NCI-H526 (cell line): Measurements from ENCODE around the gene FAM3D.
"Not testable (repeated sequence)": the region's sequence is repeated elsewhere in the genome, so short reads cannot be mapped to it uniquely, and the experiment has no call there.

ENCODE experiments used
- DNase-seq, 2 experiments: peaks; one replicate each; lab custom pipeline; 2025; lab: John Stamatoyannopoulos, UW

The FAM3D gene

DNA sequence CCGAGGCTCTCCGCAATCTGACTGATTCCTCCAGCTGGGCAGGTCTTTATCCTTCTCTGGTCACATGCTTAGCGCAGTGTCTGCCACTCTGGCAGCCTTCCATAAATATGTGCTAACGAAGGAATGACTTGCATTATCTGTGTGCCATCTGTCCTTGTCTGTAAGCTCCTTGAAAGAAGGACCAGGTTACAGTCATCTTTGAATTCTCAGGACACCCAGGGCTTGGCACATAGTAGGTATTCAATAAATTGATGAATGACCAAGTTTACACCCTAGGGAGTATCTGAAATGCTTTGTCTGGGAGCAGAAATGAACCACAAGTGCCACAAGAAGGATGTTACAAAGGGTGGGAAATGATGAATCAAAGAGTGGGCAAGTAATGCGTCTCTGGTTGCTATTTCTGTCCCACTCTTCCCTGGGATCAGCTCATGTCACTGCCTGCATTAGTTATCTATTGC lies 16.5 kb upstream of the FAM3D start:
- no peak for DNase-seq

DNA sequence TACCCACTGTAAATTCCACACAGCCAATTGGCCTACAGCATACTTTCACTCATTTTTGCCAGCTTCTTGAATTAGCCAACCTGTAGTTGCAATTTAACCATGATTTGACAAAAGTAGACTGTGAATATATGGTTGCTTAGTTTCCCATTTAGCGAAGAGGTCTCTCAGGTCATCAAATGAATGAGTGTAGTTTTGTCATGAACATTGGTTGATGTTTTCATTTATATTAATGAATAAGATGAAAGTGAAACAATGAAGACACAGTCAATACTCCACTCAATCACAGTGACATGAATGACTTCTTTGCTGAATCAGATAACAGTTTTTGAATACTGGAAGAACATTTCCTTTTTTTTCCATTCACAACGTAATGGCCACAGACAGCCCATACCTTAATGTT lies 15.3 kb upstream of the FAM3D start:
- no peak for DNase-seq

DNA sequence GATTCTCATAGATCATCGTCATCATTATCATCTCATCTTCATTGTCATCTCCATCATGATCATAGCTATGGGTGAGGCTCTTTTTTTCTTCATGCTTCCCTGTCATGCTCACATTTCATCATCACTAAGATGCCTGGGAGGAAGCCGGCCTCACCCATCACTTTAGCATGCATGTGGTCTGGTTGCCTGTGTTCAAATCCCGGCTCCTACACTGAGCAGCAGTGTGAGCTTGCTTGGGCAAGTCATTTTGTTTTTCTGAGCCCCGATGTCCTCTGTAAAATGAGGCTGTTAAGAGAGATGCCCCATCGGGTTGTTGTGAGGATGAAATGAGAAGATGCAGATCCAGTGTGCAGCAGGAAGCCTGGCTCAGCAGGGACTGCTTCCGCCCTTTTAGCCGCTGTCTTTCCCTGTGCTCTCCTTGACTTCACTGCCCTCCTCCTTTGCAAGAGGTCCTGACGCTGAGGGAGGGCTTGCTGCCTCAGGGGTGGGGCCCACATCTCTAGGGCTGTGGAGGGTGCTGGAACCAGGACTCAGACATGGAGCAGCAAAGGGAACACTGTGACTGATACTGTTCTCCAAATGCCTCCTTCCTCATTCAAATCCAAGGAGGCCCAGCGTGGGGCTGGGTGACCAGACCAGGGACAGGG lies 14.4 kb upstream of the FAM3D start:
- no peak for DNase-seq

DNA sequence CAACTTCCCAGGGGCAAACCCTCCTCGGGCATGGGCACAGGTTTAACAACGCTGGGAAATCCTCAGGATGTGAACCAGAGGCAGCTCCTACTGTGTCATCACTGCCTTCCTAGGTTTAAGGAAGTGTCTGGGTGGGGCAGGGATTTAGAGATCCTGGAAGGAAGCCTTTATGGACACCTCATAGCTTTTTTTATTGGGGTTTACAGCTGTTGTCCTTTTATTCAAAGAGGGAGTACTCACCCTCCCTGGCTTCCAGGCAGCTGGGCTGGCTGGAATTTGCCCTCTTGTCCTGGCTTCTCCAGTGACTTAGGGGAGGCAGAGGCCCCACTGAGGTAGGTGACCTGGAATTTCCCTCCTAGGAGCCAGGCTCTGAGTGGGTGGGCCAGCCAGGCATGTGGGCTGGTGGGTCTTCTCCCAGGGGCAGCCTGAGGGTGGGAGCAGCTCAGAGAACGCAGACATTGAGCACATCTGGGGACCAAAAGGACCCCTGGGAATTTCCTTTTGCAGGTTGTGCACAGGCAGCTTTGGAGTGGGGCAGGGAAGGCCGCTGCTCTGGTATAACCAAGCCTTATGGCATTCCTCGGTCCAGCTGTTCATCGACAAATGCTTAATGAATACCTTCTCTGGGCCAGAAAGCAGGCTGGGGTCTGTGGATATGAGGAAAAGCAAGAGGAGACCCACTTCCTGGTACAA lies 13.5 kb upstream of the FAM3D start:
- DNase-seq = no peak

DNA sequence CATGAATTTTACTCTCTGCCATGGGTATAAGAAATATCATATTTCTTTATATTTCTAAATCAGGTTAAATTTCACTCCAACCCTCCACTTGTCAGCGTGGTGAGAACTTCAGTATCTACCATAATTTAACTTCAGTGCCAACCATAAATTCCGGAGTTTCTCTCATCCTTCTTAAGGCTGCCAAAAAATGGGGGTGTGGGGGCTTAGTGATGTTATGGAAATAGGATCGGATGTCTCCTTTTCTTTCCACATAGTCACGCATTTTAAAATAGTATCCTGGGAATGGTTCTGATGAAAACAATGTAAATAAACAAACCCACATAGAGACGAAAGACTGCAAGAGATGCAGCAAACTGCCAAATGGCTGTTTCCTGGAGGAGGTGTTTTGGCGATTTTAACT lies 12.9 kb upstream of the FAM3D start:
- no peak for DNase-seq

DNA sequence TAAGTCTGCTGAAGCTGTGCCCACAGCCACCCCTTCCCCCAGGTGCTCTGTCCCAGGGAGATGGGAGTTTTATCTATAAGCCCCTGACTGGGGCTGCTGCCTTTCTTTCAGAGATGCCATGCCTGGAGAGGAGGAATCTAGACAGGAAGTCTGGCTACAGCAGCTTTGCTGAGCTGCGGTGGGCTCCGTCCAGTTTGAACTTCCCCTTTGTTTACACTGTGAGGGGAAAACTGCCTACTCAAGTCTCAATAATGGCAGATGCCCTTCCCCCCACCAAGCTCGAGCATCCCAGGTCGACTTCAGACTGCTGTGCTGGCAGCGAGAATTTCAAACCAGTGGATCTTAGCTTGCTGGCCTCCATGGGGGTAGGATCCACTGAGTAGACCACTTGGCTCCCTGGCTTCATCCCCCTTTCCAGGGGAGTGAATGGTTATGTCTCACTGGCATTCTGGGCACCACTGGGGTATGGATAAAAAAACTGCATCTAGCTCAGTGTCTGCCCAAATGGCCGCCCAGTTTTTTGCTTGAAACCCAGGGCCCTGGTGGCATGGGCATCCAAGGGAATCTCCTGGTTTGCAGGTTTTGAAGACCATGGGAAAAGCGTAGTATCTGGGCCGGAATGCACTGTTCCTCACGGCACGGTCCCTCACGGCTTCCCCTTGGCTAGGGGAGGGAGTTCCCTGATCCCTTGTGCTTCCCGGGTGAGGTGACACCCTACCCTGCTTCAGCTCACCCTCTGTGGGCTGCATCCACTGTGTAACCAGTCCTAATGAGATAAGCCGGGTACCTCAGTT lies 11.8 kb upstream of the FAM3D start:
- not testable (repeated sequence) for DNase-seq

DNA sequence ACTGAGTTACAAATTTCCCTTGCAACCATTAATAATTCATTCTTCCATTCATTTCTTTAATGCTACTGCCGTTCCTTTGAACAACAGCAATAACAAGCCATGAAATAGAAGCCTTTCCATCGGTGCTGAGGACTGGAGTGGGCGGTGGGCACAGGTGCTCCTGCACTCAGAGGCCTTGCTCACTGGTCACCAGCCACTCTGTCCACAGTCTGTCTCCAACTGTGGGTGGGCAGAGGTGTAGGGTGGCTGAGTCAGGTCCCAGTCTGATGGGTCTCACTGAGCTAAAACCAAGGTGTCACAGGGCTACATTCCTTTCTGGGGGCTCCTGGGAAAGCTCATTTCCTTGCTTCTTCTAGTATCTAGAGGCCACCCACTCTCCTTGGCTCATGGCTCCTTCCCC lies 6.3 kb upstream of the FAM3D start:
- DNase-seq = no peak

DNA sequence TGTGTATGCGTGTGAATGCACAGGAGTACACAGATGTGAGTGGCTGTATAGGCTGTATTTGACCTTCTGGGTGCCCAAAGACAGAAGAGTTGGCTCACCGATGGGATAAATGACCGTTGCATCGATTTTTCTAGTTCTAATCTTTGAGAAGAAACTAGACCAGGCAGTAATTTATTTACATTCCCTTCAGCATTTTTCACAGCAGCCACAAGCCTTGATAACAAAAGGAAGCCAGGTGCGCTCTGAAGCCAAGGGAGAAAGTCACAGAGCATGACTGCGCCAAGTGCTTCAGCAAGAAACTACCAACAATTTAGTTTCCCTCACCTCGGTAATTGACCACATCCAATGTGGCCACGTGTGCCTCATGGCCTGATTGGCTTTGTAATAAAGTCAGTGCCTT lies 5.9 kb upstream of the FAM3D start:
- no peak for DNase-seq

DNA sequence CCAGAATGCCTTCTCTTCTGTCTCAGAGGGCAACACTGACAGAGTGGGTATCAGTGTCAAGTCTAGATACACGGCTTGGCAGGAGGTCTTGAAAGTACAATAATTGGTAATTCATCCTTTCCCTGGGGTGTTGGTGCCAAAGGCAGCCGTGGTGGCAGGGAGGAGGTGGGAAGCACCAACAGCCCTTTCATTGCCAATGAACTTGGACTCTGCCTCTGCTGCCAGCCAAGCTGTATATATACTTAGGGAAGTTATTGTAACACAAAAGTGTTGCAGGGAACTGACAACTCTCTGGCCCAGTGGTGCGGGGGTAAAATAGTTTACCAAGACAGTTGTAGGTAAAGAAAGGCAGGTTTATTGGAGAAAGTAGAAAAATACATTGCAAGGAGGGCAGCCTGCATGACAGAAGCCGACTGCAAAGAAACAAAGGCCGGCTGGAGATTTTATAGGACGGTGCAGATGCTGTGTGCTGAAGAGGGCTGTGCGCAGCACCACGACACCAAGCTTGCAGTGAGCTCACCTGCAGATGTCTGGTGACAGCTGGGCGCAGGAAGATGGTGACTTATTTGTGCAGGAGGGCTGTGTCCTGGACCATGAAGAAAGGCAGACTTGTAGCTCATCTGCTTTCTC lies 4.0 kb upstream of the FAM3D start:
- DNase-seq = no peak

DNA sequence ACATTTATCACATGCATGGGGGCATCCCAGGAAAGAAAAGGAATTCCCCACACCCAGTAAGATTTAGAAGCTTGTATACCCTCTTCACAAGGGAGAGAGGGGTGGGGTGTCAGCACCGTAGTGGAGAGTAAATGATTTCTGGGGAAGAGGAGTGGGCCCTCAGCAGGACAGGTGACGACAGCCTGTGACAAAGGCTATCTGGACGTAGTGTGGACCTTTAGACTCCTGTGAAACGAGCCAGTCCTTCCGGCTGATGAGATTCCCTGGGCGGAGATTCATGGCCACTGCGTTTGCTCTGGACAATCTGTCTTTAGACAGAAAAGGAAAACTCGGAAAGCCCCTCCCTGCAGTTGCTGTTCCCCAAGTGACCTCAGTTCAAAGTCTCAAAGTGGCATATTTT lies 1.7 kb upstream of the FAM3D start:
- no peak for DNase-seq

DNA sequence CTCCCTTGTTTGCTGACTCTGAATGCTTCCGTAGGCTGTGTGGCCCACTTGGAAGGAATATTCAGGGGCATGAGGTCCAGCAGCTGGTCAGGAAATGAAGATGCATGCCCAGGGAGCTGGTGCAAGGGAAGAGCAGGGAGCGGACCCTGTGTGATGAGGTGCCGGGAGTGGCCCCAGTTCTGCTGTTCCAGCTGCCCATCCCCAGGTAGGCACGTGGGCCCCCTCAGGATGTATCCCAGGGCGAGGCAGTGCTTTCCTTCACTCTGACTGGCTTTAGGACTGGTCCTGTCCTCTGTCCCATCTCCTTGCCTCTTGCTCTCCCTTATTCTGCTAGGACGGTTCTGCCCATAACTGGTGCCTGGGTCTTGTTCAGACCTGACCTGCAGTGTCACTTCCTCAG lies 1.1 kb upstream of the FAM3D start:
- DNase-seq = no peak

DNA sequence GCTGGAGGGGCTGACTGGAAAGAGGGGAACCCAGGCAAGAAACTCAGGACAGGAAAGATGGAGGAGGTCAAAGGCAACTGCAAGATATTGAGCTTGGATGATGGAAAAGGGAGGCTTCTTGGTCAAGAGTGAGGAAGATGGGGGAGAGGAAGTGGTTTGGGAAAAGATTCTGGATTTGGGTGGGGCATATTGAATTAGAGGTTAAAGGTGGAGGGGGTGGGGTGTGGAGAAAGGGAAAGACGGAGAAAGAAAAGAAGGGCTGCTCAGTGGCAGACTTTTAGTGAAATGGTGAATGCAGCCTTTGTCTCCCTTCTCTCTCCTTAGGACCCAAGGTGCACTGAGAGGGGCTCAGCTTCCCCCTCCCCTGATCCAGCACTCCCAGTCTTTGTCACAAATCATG lies 655 bp upstream of the FAM3D start:
- no peak for DNase-seq

DNA sequence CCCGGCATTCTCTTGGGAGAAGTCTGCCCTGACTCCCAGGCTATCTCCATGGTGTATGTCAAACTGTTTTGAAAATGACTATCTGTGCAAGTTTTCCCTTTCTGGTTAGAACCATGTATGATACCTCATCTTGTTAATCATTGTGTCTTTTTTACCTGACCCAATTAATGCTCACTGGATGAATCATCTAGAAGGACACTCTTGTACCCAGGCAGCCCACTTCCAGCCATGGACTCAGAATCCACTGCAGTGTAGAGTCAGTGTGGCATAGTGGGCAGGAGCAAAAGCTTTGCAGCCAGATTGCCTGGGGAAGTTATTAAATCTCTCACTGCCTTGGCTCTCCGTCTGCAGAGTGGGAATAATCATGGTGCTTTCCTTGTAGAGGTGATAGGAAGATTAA lies 1.2 kb downstream of the FAM3D start:
- DNase-seq = no peak

DNA sequence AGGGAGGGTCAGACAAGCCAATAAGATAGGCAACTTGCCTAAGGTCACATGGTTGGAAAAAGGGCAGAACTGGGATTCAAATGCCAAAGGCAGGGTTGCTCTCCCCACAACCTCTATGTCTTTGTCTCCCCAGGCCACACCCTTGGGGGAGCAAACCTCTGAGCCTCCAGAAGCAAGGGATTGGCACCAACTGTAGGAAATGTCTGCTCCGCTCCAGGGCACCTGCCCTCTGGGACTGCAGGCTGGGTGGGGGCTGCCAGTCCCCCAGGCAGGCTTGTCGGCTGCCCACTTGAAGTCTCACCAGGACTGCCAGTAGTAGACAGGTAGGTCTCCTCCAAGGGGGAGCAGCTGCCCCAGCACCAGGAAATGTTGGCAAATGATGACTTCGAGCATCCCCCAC lies 2.0 kb downstream of the FAM3D start:
- no peak for DNase-seq

DNA sequence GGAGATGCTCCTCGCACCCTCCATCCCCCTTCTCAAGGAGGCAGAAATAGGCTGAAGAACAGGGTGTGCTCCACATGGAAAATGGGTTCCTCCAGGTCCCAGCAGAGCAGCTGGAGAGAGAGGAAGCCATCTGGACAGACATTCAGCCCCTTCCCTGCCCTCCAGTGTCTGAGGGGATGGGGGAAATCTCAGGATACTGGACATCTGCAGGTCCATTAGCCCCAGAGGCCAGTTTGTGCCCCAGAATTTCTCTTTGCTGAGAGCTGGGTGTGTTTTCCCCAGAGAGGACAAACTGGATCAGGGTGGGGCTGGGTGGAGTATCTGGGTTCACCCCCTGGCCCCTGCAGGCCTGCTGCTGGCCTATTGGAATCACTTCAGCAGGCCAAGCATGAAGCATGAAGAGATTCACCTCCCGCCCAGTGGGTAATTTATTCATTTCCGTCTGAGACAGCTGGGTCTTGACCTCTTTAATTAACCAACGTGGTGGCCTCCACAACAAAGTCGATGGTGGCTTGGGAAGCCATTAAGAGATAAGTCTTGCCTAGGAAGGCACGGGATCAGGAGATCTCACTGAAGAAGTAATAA lies 4.6 kb downstream of the FAM3D start:
- DNase-seq = no peak

DNA sequence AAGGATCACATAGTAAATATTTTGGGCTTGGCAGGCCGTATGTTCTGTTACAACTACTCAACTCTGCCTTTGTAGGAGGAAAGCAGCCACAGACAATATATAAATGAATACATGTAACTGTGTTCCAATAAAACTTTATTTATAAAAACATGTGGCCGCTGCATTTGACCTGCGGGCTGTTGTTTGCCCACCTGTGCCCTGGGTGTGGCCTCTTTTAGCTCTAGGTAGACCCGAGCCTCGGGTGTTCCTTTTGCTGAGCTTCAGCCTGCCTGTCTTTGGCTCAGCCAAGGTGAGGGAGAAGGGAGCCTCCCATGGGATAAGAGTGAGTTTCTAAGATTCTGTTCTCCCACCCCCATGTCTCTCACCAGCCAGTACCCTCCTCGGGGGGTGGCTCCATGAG lies 5.6 kb downstream of the FAM3D start:
- DNase-seq = no peak

DNA sequence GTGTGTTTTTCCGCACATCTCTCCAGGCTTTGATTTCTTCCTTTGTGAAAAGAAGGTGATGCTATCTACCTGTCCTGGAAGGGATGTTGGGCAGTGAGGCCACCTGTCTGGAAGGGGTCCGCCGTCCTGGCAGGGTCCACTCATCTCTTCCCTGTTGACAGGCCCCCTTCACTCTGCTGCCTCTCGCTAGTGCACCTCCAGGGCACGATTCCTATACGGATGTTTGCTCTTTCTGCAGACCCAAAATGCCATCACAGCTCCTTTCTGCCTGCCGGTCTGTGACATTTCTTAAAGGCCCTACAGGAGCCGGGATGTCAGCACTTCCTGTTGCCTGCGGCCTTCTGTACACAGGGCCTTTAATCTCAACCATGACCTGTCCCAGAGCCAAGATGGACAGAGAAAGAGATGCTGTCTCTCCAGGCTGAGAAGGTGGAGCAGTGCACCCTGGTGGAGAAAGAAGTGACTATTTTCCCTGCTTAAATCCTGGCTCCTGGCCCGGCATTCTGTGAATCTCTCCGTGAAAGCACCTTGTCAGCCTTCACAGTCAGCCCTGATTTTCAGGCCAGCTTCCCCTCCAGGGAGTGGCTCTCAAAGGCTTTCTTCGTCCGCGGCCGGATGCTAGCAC lies 7.4 kb downstream of the FAM3D start:
- no peak for DNase-seq

DNA sequence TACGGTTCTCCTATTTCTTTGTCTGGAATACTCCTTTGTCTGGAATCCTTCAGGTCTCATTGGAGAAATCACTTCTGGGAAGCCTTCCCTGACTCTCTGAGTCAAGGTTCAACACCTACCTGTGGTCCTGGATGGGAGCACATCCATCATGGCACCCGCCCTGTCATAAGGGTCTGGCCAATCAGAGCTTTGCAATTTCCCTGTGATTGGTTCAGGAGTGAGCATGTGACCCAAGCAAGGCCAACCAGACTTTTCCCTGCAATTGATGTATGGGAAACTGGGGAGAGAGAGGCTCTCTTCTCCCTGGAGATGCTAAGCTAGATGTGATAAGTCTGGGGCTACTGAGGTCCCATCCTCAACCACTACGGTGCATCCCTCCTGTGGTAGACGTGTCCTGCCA lies 8.1 kb downstream of the FAM3D start:
- DNase-seq = no peak

DNA sequence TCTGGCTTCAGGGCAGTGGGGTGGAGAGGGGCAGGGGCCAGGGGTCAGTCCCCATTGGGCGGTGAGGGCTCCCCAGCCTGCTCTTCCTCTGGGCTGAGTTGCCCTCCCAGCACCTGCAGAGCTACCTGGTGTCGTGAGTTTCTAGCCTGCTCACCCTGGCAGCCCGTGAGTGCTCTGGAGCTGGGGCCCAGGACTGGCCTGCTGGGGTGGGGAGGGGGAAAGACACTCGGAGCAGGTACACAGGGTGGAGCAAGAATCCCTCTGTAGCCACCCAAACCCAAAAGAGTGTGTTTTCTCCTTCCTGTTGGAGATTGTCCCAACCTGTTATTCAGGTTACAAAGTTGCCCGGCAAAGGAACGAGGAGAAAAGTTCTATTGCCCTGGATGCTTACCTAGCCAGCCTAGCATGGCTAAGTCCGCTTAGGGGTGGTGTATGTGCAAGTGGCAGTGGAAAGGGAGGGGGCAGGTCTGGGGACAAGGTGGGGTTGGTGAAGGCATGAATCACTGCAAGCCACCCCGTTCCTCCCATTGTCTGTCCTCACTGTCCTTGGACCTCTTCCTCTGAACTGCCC lies 8.9 kb downstream of the FAM3D start:
- no peak for DNase-seq

DNA sequence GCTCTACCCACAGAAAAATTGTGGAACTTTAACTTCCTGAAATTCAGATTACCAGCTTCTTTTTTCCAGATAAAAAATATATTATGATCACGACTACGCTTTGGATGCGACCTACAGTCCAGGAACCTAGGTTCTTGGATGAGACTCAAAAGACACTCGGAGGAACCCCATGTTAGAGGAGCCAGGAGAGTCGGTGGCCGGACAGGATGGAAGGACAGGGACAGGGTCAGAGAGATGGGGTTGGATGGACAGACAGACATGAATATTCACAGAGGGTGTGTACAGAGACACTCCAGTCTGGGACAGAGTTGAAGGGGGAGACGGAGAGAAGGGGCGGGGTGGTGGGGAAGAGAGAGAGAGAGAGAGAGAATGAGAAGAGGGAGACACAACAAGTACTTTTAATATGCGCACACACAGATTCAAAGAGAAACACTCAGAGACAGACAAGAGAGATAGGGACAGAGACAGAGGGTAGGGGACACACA lies 9.5 kb downstream of the FAM3D start:
- no peak for DNase-seq

DNA sequence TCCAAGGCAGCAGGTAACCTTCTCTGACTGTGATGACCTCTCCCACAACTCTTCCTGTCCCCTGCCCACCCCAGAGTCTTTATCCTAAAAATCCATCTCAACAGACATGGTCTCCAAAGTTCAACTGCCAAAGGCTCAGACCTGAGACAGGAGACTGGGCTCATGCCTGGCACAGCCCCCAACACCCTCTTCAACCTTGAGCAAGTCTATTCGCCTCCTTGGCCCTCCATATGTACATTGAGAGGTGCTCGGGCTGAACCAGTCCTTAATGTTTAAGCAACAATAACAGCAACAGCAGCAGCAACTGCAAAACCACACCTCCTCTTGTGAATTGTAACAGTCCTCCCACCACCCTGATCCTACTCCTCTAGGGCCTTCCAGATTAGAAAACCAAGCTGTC lies 9.9 kb downstream of the FAM3D start:
- DNase-seq = no peak
